ENCODE measurements around the gene MGAT4A.
"Not testable (repeated sequence)": the region's sequence is repeated elsewhere in the genome, so short reads cannot be mapped to it uniquely, and the experiment has no call there.

MGAT4A gene

DNA sequence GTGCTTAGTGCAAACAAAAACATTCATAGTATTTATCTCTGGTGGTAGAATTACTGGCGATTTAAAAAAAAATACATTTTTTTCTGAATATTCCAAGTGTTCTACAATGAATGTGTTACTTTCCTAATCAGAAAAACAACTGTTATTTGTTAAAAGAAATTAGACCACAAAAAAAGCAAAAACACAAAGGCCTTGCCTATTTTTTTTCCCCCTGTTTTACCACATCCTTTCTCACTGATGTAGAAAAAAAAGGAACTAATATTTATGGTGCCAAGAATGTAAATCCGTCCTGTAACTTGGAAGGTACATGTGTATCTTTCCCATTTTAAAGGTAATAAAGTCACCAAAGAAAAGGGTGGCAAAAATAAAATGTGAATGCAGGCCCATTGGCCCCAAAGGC, 28.4 kb upstream of the MGAT4A start:
- DNase-seq, result no peak

DNA sequence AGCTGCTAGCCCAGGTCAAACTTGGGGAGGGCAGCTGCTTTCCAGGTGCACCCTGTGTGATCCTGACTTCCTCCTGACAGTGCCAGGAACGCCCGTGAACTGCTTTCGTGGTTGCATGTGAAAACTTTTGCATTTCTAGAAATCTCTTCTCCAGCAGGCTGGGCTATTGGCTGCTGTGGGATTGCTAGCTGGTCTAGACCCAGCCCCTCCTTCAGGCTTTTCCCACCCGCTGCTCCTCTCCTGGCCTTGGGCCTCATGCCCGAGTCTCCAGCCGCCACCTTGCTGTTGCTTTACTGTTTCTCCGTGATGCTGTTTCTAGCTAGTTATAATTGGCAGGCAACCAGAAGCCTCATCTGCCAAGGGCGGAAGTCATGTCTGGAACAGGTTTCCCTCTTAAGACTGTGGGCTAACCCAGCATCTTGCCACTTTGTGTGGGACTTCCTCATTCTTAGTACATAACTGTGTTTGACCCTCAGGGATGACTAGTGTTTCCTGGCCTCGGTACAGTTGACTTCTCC, 27.0 kb upstream of the MGAT4A start:
- DNase-seq, result peak; percentile 42

DNA sequence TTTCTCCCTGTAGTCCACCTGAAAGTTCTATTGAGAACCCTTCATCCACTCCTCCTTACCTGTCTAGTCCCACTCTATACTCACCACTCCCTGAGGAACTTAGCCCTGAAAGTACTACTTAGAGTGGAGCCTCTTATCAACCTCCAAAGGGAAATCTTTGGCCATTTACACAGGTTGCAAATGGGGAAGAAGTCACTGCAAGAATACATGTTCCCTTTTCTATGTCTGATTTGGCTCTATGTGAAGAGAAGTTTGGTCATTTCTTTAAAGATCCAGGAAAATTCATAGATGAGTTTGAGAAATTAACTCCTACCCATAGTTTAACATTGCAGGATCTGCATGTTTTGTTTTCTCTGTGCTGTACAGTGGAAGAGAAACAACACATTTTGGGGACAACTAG, 22.9 kb upstream of the MGAT4A start:
- no peak for DNase-seq

DNA sequence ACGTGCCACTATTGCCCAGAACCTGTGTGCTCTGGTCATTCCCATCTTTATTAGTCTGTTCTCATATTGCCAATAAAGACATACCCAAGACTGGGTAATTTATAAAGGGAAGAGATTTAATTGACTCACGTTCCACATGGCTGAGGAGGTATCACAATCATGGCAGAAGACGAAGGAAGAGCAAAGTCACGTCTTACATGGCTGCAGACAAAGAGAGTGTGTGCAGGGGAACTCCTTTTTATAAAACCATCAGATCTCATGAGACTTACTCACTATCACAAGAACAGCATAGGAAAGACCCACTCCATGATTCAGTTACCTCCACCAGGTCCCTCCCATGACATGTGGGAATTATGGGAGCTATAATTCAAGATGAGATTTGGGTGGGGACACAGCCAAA, 21.8 kb upstream of the MGAT4A start:
- DNase-seq, result not testable (repeated sequence)

DNA sequence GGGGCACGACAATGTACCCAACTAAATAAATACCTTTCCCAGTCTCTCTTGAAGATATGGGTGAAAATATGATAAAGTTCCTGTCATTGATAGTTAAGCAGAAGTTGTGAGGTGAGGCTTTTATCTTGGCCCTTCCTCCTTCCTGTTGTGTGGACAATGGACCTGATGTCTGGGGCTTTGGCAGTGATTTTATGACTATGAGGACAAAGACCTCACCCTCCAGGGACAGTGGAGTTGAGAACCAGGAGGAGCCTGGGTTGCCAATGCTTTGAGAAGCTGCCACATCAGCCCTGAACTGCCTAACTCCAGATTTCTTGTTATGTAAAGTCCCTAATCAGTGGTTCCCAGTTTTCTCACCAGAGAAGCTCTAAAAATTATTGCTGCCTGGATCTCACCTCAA, 20.8 kb upstream of the MGAT4A start:
- DNase-seq, result no peak

DNA sequence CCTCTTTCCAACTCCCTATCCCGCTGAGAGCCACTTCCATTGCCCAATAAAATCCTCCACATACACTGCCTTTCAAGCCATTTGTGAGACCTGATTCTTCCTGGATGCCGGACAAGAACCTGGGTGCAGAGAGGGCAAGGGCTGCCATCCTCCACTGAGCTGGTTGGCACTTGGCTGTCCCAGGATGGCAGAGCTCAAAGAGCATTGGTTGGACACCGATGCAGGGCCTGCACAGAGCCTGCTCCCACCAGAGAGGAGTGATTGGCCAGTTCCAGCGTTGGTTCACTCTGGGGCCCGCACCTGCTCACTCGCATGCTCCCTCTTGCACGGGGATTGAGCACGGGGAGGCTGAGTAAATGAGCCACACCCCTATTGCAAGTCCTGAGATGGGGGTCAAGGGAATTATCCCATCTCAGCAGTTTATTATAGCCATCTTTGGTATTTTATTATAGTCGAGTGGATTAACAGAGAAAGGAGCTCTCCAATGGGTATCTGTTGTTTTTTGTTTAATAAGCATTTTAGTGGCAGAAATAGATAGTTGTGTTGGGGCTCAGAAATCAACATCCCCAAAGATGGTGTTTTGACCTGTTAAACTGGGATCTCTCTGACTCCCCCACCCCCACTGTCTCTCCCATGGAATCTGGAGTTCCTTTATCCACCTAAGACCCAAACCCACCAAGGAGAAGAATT, 19.8 kb upstream of the MGAT4A start:
- DNase-seq, result no peak

DNA sequence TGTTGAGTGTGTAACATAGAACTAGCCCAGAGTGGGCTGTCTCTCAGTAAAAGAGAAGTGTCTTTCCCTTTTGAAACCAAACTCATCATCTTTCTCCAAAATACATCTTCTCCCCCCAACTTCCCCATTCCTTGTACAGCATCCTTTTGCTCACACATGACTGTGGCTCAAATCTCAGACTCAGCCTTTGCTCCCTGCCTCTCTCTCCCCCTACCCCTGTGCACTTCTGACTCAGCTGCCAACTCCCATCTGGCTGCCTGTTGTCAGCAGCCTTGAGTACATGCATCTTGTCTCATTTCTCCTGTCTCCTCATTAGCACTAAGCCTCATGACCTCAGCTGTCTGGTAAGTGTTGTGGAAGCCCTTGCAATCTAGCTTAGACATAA, 18.1 kb upstream of the MGAT4A start:
- DNase-seq, result no peak

DNA sequence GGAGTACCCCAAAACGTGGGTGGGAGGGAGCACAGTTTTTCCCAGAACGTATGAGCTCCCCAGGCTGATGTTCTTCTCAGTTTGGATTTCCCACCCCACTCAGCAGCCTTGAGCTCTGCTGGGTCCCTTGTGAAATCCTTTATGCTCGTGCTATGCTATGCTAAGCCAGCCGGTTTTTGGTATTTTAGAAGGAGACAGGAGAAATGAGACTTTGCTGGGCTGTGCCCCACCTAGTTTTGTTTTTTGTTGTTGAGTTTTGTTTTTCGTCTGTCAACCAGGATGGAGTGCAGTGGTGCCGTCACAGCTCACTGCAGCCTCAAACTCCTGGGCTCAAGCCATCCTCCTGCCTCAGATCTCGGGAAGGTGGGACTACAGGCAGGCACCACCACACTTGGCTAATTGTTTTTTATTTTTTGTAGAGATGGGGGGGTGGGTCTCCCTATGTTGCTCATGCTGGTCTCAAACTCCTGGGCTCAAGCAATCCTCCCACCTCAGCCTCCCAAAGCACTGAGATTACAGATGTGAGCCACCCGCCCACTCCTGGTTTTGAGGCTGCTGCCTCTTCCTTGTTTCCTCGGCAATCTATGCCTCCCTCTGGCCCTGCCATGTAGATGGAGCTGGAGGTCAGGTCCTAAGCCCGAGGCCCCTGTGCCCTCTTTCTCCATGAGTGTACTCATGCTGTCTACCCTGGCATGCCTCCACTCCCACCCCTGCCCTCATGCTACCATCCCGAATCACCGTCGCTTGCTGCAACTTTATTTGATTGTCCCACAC, 17.5 kb upstream of the MGAT4A start:
- no peak for DNase-seq

DNA sequence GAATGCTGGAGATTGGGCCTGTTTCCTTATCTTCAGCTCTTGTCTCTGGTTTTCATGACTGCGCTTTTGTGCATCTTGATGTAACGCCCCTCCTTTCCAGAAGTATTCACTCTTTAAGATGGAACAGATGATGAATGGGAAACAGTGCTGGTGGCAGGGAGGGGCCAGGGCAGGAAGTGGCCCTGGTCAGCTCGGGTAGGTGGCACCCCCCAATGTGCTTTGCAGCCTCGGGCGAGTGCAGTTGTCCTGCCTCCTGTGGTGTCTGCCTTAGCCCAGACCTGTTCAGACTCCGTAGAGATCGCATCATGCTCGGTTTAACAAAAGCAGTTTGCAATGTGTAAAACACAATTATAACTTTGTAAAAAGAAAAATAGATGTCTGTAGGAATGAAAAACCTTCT, 17.0 kb upstream of the MGAT4A start:
- DNase-seq, result no peak

DNA sequence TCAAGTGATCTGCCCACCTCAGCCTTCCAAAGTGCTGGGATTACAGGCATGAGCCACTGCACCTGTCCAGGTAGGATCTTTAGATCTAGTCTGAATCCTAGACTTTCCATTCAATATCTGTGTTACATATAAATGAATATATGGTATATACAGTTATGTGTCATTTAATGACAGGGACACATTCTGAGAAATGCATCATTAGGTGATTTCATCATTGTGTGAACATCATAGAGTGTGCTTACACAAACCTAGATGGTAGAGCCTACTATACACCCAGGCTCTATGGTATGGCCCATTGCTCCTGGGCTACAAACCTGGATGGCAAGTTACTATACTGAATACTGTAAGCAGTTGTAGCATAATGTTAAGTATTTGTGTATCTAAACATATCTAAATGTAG, 15.5 kb upstream of the MGAT4A start:
- no peak for DNase-seq

DNA sequence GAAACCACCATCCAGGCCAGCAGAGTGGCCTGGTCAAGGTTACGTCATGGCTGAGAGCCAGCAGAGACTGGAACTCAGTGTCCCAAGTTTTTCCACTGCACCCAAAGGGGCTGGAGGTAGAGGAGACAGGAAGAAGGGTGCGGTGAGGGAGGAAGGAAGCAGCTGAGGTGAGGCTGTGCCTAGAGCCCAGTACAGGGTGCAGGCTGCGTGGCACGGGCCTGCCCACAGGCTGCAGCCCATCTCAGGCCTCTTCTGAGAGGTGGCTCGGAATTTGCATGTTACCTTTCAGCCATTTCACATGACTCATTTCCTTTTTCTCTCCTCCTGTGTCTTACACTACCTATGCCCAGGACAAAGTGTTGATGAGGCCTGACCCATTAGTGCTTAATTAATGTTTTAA, 13.7 kb upstream of the MGAT4A start:
- no peak for DNase-seq

DNA sequence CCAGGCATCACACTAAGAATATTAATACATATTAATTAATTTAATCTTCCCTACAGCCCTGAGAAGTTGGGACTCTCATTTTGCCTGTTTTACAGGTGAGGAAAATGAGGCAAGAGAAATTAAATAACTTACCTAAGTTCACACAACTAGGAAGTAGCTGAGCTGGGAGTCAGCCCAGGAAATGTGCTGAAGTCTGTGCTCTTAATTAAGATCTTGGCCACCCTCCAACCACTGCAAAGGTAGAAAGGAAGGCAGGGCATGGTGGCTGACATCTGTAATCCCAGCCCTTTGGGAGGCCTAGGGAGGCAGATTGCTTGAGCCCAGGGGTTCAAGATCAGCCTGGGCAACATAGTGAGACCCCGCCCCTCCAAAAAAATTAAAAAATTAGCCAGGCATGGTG, 12.9 kb upstream of the MGAT4A start:
- no peak for DNase-seq

DNA sequence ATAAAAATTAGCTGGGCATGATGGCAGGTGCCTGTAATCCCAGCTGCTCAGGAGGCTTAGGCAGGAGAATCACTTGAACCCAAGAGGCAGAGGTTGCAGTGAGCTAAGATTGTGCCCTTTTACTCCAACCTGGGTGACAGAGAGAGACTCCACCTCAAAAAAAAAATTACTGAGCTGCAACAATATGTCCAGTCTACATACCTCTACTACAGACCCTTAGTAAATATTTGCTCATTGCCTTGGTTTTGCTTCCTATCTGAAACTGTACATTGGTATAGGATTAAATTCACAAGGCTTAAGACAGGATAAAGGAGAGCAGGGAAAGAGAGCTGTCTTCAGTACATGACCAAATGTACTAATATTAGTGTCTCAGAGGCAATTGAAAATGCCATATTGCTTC, 8.1 kb upstream of the MGAT4A start:
- DNase-seq, result no peak

DNA sequence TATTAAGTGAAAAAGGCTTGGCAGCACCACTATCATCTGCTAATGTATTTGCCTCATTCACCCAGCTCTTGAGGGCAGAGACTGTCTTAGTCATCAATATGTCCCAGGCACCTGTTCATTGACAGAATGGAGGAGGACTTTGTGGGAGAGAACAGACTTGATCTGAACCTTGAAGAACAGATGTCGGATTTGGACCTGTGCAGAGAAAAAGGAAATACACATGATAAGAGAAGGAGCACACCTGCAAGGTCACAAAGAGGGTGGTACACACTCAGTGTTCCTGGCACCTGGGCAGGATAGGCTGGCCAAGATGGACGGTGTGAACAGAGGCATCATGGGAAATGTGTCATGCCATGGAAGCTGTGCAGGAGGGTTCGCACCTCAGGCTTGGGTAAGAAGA, 7.4 kb upstream of the MGAT4A start:
- no peak for DNase-seq

DNA sequence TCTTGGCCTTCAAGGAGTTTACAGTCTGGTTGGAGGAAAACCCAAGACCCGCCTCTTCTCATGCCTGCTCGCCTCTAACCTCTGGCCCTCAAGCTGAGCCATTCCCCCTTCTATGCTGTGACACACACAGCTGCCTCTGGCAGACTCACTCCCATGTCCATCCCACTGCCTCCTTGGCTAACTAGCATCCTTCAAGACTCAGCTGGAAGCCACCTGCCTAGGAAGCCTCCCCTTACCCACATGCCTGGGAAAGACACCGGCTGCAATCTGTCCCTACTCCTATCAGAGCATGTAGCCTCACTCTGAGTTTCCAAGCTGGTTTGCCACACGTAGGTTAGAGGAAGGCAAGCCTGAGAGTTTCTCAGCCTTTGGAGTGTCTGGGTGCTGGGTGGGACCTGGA, 6.9 kb upstream of the MGAT4A start:
- DNase-seq, result no peak

DNA sequence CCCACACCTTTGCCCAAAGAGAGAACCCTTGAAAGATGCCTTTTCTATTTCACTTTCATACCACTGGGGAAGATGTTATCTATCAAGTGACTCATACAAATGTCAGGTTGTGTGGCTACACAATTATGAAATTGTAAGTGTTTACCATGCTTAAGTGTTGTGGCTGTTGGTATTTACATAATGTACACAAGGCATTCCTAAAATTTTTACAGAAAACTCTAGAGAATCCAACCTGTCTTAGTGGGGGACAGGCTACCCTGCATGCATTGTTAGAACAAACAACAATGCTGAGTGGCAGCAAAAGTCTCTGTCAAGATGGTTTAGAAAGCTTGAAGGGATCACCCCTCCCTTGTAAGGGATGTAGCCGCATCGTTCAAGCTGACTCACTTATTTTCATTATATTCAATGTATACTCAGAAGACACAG, 5.5 kb upstream of the MGAT4A start:
- DNase-seq, result no peak

DNA sequence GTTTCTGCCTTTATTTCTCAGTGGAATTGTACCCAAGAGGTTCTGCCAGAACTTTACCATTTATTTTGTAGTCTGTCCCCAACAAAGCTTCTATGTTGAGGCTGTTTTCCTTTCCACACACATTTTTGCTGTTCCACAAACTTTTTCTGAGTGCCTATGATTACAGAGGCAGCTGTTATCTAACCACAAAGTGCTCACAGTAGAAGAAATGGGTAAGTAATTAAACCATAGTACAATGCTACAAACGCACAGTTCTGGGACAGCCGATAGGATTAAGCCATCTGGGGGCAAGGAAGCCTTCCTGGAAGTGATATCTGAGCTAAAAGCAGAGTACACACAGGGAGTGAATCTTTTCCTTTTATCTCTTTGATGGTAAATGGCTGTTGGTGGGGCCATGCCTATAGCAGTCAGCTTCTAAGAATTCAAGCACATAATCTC, 3.9 kb upstream of the MGAT4A start:
- no peak for DNase-seq

DNA sequence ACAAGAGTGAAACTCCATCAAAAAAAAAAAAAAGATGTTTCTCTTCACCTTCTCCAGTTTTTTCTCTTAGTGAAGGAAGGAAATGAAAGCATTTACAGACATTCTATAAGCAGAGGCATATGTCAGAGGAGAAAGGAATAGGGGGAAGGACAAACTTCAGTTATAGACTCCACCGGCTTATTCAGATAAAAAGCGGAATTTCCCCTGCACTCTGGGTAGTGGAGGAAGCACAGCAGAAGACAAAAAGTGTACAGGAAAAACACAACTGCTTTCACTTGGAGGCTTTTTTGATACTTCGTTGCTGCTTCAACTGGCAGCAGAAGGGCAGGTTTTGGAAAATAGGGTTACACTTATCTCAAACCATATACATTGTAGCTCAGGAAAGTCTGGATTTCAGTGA, 3.2 kb upstream of the MGAT4A start:
- DNase-seq, result no peak

DNA sequence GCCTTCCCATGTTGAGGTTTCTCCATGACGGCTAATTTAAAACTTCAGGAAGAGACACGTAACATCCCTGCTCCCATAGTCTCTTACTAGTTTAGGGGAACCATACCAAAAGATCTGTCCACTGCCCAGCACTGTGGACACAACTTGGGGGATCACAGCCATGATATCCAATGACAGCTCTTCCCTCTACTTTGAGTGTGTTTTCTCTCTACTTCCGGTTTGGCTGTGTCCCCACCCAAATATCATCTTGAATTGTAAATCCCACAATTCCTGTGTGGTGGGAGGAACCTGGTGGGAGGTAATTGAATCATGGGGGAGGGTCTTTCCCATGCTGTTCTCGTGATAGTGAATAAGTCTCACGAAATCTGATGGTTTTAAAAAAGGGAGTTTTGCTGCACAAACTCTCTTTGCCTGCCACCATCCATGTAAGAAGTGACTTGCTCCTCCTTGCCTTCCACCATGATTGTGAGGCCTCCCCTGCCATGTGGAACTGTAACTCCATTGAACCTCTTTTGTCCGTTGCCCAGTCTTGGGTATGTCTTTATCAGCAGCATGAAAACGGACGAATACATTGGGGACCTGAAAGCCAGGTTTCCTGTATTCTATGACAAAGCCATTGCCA, 1.6 kb upstream of the MGAT4A start:
- DNase-seq, result no peak

DNA sequence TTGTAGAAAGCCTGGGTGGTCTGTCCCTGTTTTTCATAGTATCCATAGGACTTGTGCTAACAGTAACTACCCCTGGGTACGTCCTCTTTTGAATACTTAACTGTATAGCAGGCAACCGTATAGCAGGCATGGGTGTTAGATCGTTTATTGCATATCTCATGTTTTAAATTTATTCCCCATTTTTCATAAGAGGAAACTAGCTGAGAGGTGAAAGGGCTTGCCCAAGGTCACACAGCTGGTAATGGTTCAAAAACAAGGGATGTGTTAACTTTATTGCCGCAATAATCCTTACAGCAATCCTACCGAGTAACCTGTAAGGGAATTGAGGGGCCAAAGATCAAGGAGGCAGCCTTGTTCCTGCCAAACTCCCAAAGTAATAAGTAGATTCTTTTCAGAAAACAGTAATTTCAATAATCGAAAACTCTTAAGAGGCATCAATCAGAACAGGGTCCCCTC, 990 bp upstream of the MGAT4A start:
- no peak for DNase-seq

DNA sequence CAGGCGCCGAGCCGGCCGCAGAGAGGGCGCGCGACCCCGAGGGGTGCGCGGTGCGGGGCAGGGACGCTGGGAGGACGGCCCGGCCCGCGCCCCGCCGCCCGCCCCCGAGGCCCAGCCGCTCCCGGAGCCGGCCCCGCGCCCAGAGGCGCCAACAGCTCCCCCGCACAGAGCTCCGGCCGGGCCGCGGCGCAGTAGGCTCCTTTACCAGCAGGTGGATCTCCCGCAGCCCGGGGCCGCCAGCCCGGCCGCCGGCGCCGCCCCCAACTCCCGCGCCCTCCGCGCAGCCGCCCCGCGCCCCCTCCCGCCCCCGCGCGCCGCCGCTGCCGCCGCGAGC, 258 bp downstream of the MGAT4A start:
- no peak for DNase-seq

DNA sequence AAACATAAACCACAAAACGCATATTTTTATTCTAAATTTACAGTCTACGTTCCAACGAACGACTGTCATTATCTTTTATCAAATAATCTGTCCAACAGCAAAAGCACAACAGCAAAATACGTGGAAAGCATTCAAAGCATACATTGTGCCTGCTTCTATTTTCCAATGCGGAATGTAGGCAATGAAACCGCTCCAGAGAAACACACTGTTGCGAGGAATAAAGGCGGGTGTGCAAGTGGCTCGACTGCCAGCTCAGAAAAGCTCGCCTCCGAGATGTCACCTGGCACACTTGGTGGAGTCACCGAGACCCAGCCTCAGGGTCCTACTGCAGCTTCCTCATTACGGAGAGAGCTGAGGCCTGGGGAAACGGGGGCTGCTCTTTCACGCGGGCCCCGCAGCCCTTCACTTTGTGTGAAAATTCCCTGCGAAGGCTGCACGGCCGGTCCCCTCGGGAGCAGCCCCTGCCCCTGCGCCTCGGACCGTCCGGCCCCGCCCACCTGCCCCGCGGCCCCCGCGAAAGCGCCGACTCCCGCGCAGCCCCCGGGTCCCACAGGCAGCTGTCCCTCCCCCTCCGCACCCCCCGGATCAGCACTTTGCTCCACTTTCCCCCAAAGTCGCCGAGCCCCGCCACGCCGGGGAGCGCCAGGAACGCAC, 752 bp downstream of the MGAT4A start:
- no peak for DNase-seq

DNA sequence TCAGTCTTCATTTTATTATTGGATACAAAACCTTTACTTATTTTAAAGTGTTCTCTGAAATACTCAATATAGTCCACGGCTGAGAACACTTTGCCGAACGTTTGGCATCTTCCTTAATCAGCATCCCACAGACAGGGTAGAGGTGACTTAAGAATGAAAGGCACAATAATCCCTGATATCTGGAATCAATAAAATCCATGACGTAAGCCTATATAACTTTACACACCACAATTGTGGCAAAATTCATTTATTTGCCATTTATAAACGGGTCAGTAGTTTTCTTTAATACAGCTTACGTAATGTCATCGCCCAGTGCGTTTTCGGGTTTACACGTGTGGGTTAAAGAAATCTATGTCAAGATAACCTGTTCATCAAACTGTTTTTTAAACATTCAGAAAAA, 1.3 kb downstream of the MGAT4A start:
- no peak for DNase-seq

Data from NCI-H2029 treated with DMSO at 0.1 percent for 48 hours (cell line).